ENCODE results near the gene MUC5AC.

Gene MUC5AC

DNA sequence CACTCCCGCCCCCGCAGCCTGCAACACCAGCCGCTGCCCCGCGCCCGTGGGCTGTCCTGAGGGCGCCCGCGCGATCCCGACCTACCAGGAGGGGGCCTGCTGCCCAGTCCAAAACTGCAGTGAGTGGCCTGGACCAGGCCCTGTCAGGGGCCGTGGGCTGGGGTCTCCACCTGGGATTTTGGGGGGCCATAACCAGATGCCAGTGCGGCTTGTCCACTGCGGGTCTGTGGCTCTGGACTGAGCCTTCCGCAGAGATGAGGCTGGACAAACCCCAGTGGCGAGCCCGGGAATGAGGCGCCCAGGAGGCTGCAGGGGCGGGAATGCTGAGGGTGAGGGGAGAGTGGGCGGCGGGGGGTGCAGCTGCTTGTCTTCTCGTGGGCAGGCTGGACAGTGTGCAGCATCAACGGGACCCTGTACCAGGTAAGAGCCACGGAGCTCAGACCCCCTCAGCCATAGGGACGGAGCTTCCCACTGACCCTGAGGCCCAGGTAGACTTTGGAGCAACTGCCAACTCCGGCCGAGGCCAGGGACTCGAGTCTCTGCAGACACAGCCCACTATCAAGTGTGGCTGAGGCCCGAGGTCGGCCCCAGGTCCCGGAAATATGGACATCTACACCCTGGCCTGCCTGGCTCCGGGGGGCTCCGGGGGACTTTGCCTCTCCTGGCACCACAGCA, 40.3 kb downstream of the MUC5AC start:
- Histone ChIP-seq H3K9me3 (no peaks in the 10 kb centered on the region), H3K4me1 (ENCODE audit: control insufficient read depth in 1 of 2, insufficient read depth in 1 of 2, low read depth in 1 of 2, low read length in 1 of 2) (no peaks in the 10 kb centered on the region), H3K27me3 (peaks cover 10% of the 10 kb centered on the region), H3K27ac (no peak overlapping the region), H3K4me3 (ENCODE audit: low read depth in 1 of 2, low read length in 1 of 2) (no peak overlapping the region), H3K36me3 (no peaks in the 10 kb centered on the region)
- TF ChIP-seq, protein P1, sequence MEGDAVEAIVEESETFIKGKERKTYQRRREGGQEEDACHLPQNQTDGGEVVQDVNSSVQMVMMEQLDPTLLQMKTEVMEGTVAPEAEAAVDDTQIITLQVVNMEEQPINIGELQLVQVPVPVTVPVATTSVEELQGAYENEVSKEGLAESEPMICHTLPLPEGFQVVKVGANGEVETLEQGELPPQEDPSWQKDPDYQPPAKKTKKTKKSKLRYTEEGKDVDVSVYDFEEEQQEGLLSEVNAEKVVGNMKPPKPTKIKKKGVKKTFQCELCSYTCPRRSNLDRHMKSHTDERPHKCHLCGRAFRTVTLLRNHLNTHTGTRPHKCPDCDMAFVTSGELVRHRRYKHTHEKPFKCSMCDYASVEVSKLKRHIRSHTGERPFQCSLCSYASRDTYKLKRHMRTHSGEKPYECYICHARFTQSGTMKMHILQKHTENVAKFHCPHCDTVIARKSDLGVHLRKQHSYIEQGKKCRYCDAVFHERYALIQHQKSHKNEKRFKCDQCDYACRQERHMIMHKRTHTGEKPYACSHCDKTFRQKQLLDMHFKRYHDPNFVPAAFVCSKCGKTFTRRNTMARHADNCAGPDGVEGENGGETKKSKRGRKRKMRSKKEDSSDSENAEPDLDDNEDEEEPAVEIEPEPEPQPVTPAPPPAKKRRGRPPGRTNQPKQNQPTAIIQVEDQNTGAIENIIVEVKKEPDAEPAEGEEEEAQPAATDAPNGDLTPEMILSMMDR (IDR thresholded peaks at IDR 0.05) = no peak

- no peak overlapping the region for H3K27ac ChIP-seq
- H3K27me3 ChIP-seq = peaks cover 10% of the 10 kb centered on the region
- no peaks in the 10 kb centered on the region for H3K9me3 ChIP-seq
- no peaks in the 10 kb centered on the region for H3K36me3 ChIP-seq
- TF ChIP-seq, protein P1 (IDR thresholded peaks at IDR 0.05) = no peak
- no peak overlapping the region for H3K4me3 ChIP-seq (ENCODE audit: low read depth in 1 of 2, low read length in 1 of 2)
- H3K4me1 ChIP-seq (ENCODE audit: control insufficient read depth in 1 of 2, insufficient read depth in 1 of 2, low read depth in 1 of 2, low read length in 1 of 2) = no peaks in the 10 kb centered on the region
These were observed 40.9 kb downstream of the MUC5AC start for GRCh38 chr11:1198561-1199240.

DNA sequence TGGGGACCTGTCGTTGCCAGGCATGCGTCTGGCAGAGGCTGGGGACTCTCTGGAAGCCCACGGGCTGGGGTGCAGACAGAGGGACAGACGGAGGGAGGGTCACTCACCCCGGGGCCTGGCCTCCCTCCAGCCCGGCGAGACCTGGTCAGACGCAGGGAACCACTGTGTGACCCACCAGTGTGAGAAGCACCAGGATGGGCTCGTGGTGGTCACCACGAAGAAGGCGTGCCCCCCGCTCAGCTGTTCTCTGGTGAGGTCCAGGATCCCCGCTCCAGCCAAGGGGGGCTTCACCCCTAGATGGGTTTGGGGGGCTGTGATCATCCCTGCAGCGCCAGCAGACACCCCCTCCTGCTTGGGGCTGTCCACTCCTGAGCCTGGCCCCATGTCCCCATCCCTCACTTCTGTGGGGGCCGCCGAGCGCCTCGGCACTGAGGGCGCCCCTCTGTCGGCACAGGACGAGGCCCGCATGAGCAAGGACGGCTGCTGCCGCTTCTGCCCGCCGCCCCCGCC, 41.5 kb downstream of the MUC5AC start:
- peaks cover 10% of the 10 kb centered on the region for H3K27me3 ChIP-seq

GRCh38 chr11:1199751-1200610, 42.2 kb downstream of the MUC5AC start:
- no peak overlapping the region for H3K4me3 ChIP-seq (ENCODE audit: low read depth in 1 of 2, low read length in 1 of 2)
- no peaks in the 10 kb centered on the region for H3K36me3 ChIP-seq
- TF ChIP-seq, protein P1 (IDR thresholded peaks at IDR 0.05) = no peak
- H3K27me3 ChIP-seq = peaks cover 10% of the 10 kb centered on the region
- no peaks in the 10 kb centered on the region for H3K9me3 ChIP-seq
- H3K27ac ChIP-seq = no peak overlapping the region
- no peaks in the 10 kb centered on the region for H3K4me1 ChIP-seq (ENCODE audit: control insufficient read depth in 1 of 2, insufficient read depth in 1 of 2, low read depth in 1 of 2, low read length in 1 of 2)

More for the DNA sequence above, 41.5 kb downstream of the MUC5AC start:
- Histone ChIP-seq H3K4me1 (ENCODE audit: control insufficient read depth in 1 of 2, insufficient read depth in 1 of 2, low read depth in 1 of 2, low read length in 1 of 2) (no peaks in the 10 kb centered on the region), H3K27ac (no peak overlapping the region), H3K9me3 (no peaks in the 10 kb centered on the region), H3K36me3 (no peaks in the 10 kb centered on the region), H3K4me3 (ENCODE audit: low read depth in 1 of 2, low read length in 1 of 2) (no peak overlapping the region)
- TF ChIP-seq, protein P1 (IDR thresholded peaks at IDR 0.05) = no peak

- H3K27me3 ChIP-seq = peaks cover 10% of the 10 kb centered on the region
- H3K9me3 ChIP-seq = no peaks in the 10 kb centered on the region
- H3K27ac ChIP-seq = no peak overlapping the region
- H3K4me1 ChIP-seq (ENCODE audit: control insufficient read depth in 1 of 2, insufficient read depth in 1 of 2, low read depth in 1 of 2, low read length in 1 of 2) = no peaks in the 10 kb centered on the region
- TF ChIP-seq, protein P1 (IDR thresholded peaks at IDR 0.05) = no peak
- no peak overlapping the region for H3K4me3 ChIP-seq (ENCODE audit: low read depth in 1 of 2, low read length in 1 of 2)
- no peaks in the 10 kb centered on the region for H3K36me3 ChIP-seq
These were observed 42.9 kb downstream of the MUC5AC start for GRCh38 chr11:1200611-1201191.
